Midbrain (tissue), 1 donor: Measurements from ENCODE around the gene TMOD1.
"Not testable (repeated sequence)": the region's sequence is repeated elsewhere in the genome, so short reads cannot be mapped to it uniquely, and the experiment has no call there.

Experiments
- DNase-seq: peaks from one replicate; lab custom pipeline; 2025; lab: John Stamatoyannopoulos, UW

TMOD1 gene

GRCh38 chr9:97501177-97501971 is at the start of gene TMOD1:
TSS of gene TMOD1 (plus strand) at chr9:97501666. CDS start at chr9:97524189, 22,523 bp downstream.
- peak; percentile 74 for DNase-seq

GRCh38 chr9:97453573-97453972 is 47.9 kb upstream of the TMOD1 start:
- not testable (repeated sequence) for DNase-seq

GRCh38 chr9:97456841-97457240 is 44.6 kb upstream of the TMOD1 start:
- not testable (repeated sequence) for DNase-seq

- no peak for DNase-seq
Measured at GRCh38 chr9:97459326-97459725, 42.1 kb upstream of the TMOD1 start.

- no peak for DNase-seq
Measured at GRCh38 chr9:97462159-97462558, 39.3 kb upstream of the TMOD1 start.

GRCh38 chr9:97462914-97463313 is 38.6 kb upstream of the TMOD1 start:
- no peak for DNase-seq

GRCh38 chr9:97468658-97469448 is 32.6 kb upstream of the TMOD1 start:
- peak; percentile 93 for DNase-seq

- DNase-seq = no peak
Measured at GRCh38 chr9:97470076-97470475, 31.4 kb upstream of the TMOD1 start.

- no peak for DNase-seq
Measured at GRCh38 chr9:97473717-97474116, 27.7 kb upstream of the TMOD1 start.

- no peak for DNase-seq
Measured at GRCh38 chr9:97474372-97474925, 27.0 kb upstream of the TMOD1 start.

GRCh38 chr9:97475059-97475458 is 26.4 kb upstream of the TMOD1 start:
- no peak for DNase-seq

GRCh38 chr9:97478301-97478981 is 23.0 kb upstream of the TMOD1 start:
- no peak for DNase-seq

- no peak for DNase-seq
Measured at GRCh38 chr9:97479496-97480159, 21.8 kb upstream of the TMOD1 start.

- no peak for DNase-seq
Measured at GRCh38 chr9:97480174-97480573, 21.3 kb upstream of the TMOD1 start.

GRCh38 chr9:97480749-97481148 is 20.7 kb upstream of the TMOD1 start:
- no peak for DNase-seq

GRCh38 chr9:97484134-97484533 is 17.3 kb upstream of the TMOD1 start:
- peak; percentile 53 for DNase-seq

GRCh38 chr9:97487107-97487506 is 14.4 kb upstream of the TMOD1 start:
- no peak for DNase-seq

- no peak for DNase-seq
Measured at GRCh38 chr9:97487861-97488260, 13.6 kb upstream of the TMOD1 start.

- DNase-seq = no peak
Measured at GRCh38 chr9:97491216-97491999, 10.1 kb upstream of the TMOD1 start.

- DNase-seq = not testable (repeated sequence)
Measured at GRCh38 chr9:97497558-97498375, 3.7 kb upstream of the TMOD1 start.
